GM12878 (cell line): ENCODE data around the gene ZNF816. TPM values are rescaled to one million over a fixed set of nuclear protein-coding genes. Genes with fewer than 3 reads are reported as not detected.

Experiments used
- ATAC-seq: fragments of 200-7000 bp; cut with Tn5 transposase; 3 replicates; pipeline ENCODE4 v1.9.1; 2020; ENCODE audit warnings: mild to moderate bottlenecking, moderate library complexity
- Bru-seq: library from RNA; stranded (reverse); fragments of 400-500 nt; gene quantifications from one replicate; lab custom pipeline; 2021; lab: Mats Ljungman, UMichigan
- BruChase-seq, 2 experiments: library from RNA; stranded (reverse); fragments of 400-500 nt; gene quantifications; one replicate each; lab custom pipeline; 2021; lab: Mats Ljungman, UMichigan
- BruUV-seq: library from RNA; stranded (reverse); fragments of 400-500 nt; replicated peaks from 2 replicates; lab custom pipeline; 2021; lab: Mats Ljungman, UMichigan
- CTCF ChIA-PET: fragments of 300-600 bp; sonication (Branson Sonifier 250); formaldehyde crosslinking; extraction: SDS; loops from one replicate; lab custom pipeline; 2021; ENCODE audit warnings: inconsistent platforms; lab: Yijun Ruan, JAX
- POLR2A ChIA-PET: fragments of 350-600 bp; formaldehyde crosslinking; extraction: SDS; loops from one replicate; lab custom pipeline; 2021; ENCODE audit warnings: inconsistent platforms; lab: Charles Lee
- RAD21 ChIA-PET: fragments of 300-600 bp; sonication (Branson Sonifier 250); formaldehyde crosslinking; loops from one replicate; lab custom pipeline; 2023; ENCODE audit warnings: antibody characterized with exemption; ENCODE audit not compliant: unreplicated experiment; lab: Charles Lee
- SMC1A ChIA-PET: fragments of 300-600 bp; sonication (Branson Sonifier 250); formaldehyde crosslinking; loops from one replicate; lab custom pipeline; 2023; ENCODE audit not compliant: unreplicated experiment, uncharacterized antibody; lab: Charles Lee
- DNase-seq: peaks from one replicate; pipeline ENCODE4 v3.0.0-alpha.2; 2011; ENCODE audit warnings: low read depth, low spot score
- FAIRE-seq: peaks from 3 replicates; lab custom pipeline; 2011; peaks lifted over from hg19 to GRCh38; lab: Jason Lieb, UNC
- H2AFZ ChIP-seq: 2 replicates; pipeline ENCODE4 v1.6.0; 2011; ENCODE audit warnings: low read depth, low read length, control low read depth; ENCODE audit not compliant: control insufficient read depth
- H3K27ac ChIP-seq: 2 replicates; pipeline ENCODE4 v1.5.1; 2011; ENCODE audit warnings: control low read depth; ENCODE audit not compliant: control insufficient read depth, insufficient read depth
- H3K27me3 ChIP-seq, 2 experiments: replicated peaks in 1 of 2; 2 replicates each; pipeline versions ENCODE4 v1.6.0 to v1.6.1; 2011; ENCODE audit warnings: low read length in 1 of 2; ENCODE audit not compliant: control insufficient read depth in 2 of 2, insufficient read depth in 2 of 2
- H3K36me3 ChIP-seq, 2 experiments: 2 replicates each; pipeline ENCODE4 v1.5.1; 2011; ENCODE audit warnings: low read length in 1 of 2; ENCODE audit not compliant: control insufficient read depth in 2 of 2, insufficient read depth in 2 of 2
- H3K4me1 ChIP-seq: 2 replicates; pipeline ENCODE4 v1.6.1; 2011; ENCODE audit warnings: mild to moderate bottlenecking, low read length, moderate library complexity, mixed read lengths; ENCODE audit not compliant: control insufficient read depth, insufficient read depth
- H3K4me2 ChIP-seq: 2 replicates; pipeline ENCODE4 v1.6.0; 2011; ENCODE audit warnings: control low read depth; ENCODE audit not compliant: control insufficient read depth, insufficient read depth
- H3K4me3 ChIP-seq: fragments of 200-600 bp; sonication (generic); 2 replicates; pipeline ENCODE4 v1.5.1; 2016
- H3K79me2 ChIP-seq: 2 replicates; pipeline ENCODE4 v1.6.0; 2011; ENCODE audit warnings: low read length; ENCODE audit not compliant: control insufficient read depth, insufficient read depth
- H3K9ac ChIP-seq: 2 replicates; pipeline ENCODE4 v1.8.0; 2011; ENCODE audit warnings: low read length, control low read depth, mixed read lengths; ENCODE audit not compliant: control insufficient read depth, insufficient read depth
- H3K9me3 ChIP-seq: replicated peaks from 3 replicates; pipeline ENCODE4 v1.5.1; 2011; ENCODE audit warnings: mild to moderate bottlenecking, low read length; ENCODE audit not compliant: control insufficient read depth, insufficient read depth
- H4K20me1 ChIP-seq: 2 replicates; pipeline ENCODE4 v1.6.0; 2011; ENCODE audit not compliant: control insufficient read depth, insufficient read depth
- CBX5 ChIP-seq: sonication (generic); IDR thresholded peaks from 2 replicates; pipeline ENCODE4 v1.6.1; 2016; ENCODE audit warnings: low read depth, moderate library complexity, mild to moderate bottlenecking, inconsistent platforms
- CHD4 ChIP-seq: fragments of 200-600 bp; sonication (generic); IDR thresholded peaks from 2 replicates; pipeline ENCODE4 v1.6.1; 2016; ENCODE audit warnings: mild to moderate bottlenecking
- CREB1 ChIP-seq: IDR thresholded peaks from 2 replicates; pipeline ENCODE4 v1.6.1; 2012; ENCODE audit warnings: low read depth, mild to moderate bottlenecking, inconsistent platforms
- ESRRA ChIP-seq: IDR thresholded peaks from 2 replicates; pipeline ENCODE4 v1.6.1; 2012; ENCODE audit warnings: mild to moderate bottlenecking, low read length, improper control_type of control experiment
- GABPA ChIP-seq: IDR thresholded peaks from 2 replicates; pipeline ENCODE4 v1.6.1; 2014; ENCODE audit warnings: antibody characterized with exemption, low read depth, mild to moderate bottlenecking, inconsistent platforms
- KAT2A ChIP-seq: conservative IDR thresholded peaks from 2 replicates; pipeline ENCODE4 v1.6.1; 2011; ENCODE audit warnings: low read depth, low read length; ENCODE audit not compliant: control insufficient read depth
- NBN ChIP-seq: fragments of 450-650 bp; IDR thresholded peaks from 2 replicates; pipeline ENCODE4 v1.6.1; 2016
- RELA ChIP-seq: fragments of 450-650 bp; IDR thresholded peaks from 2 replicates; pipeline ENCODE4 v1.8.0; 2014; ENCODE audit warnings: borderline replicate concordance; ENCODE audit not compliant: partially characterized antibody
- SP1 ChIP-seq: IDR thresholded peaks from one replicate; pipeline ENCODE4 v1.6.1; 2011; ENCODE audit warnings: low read depth, low read length
- SPI1 ChIP-seq: IDR thresholded peaks from 2 replicates; pipeline ENCODE4 v1.6.1; 2011; ENCODE audit warnings: low read depth, mild to moderate bottlenecking, low read length, moderate library complexity, borderline replicate concordance; ENCODE audit not compliant: insufficient read depth
- ZNF207 ChIP-seq: fragments of 450-650 bp; IDR thresholded peaks from 2 replicates; pipeline ENCODE4 v1.6.1; 2014; ENCODE audit warnings: antibody characterized with exemption, mild to moderate bottlenecking, borderline replicate concordance
- WGBS: methylation state at CpG from one replicate; pipeline ENCODE4 v1.1.6; 2016; ENCODE audit warnings: low lambda C conversion rate; ENCODE audit not compliant: insufficient replicate concordance, insufficient coverage; ENCODE audit errors: missing lambda C conversion rate; 5-methylcytosine and 5-hydroxymethylcytosine counted together
- in situ Hi-C: fragments of 300-500 bp; cut with MboI; formaldehyde crosslinking; loops from 9 replicates; pipeline ENCODE4 v1.14.3; 2018; ENCODE audit warnings: mixed read lengths
- intact Hi-C: fragments of 100-400 bp; cut with micrococcal nuclease; formaldehyde crosslinking; loops from one replicate; pipeline ENCODE4 v1.14.2; 2022; ENCODE audit not compliant: unreplicated experiment
- long read RNA-seq, 2 experiments: library from polyadenylated mRNA; unstranded; transcript quantifications; one replicate each; pipeline ENCODE4 v2.0.0, GENCODE V29; 2019 to 2020
- polyA minus RNA-seq, 3 experiments: library from RNA; depleted of rRNA, polyadenylated mRNA; stranded (reverse); fragments of >200 nt; gene quantifications; 2 replicates each; pipeline ENCODE4 v1.2.3, GENCODE V29; 2011
- polyA plus RNA-seq, 11 experiments: library from polyadenylated mRNA; depleted of rRNA in 4 of 11; unstranded in 6 of 11; stranded (reverse) in 5 of 11; fragments of >200 nt; fragmentation: Nextera tagmentation in 4 of 11; fragmentation: Illumina TruSeq in 1 of 11; extraction: Ambion mirVana in 4 of 11; extraction: Trizol in 1 of 11; gene quantifications; 1 replicate in 1 of 11; 2 replicates in 10 of 11; pipeline versions ENCODE4 v1.2.1 to v1.2.3, GENCODE V29; 2011 to 2016; ENCODE audit warnings: inconsistent platforms in 2 of 11, missing spikeins in 2 of 11, low read depth in 1 of 11
- total RNA-seq, 4 experiments: library from RNA; depleted of rRNA in 3 of 4; stranded (reverse); fragments of >200 nt in 3 of 4; fragmentation: Illumina TruSeq in 1 of 4; extraction: Trizol in 1 of 4; gene quantifications; 2 replicates each; pipeline versions ENCODE4 v1.2.1 to v1.2.3, GENCODE V29; 2013 to 2021
- TF ChIP-seq, protein P1 (sequence below): fragments of 450-650 bp; formaldehyde crosslinking; IDR thresholded peaks from 2 replicates; pipeline ENCODE4 v1.5.0; 2022; ENCODE audit warnings: mild to moderate bottlenecking, missing genetic modification characterization
- TF ChIP-seq, protein P2 (sequence below): fragments of 450-650 bp; IDR thresholded peaks from 2 replicates; pipeline ENCODE4 v1.6.1; 2017; ENCODE audit warnings: low read depth, mild to moderate bottlenecking, moderate library complexity

Gene ZNF816
- 46.3 and 46.9 TPM in 2 replicates for total RNA-seq (2013; cell fraction: nucleolus; rRNA removed)
- total RNA-seq (2014; rRNA removed) (6.9 and 9.9 TPM in 2 replicates), total RNA-seq (2014; rRNA removed; fragmentation: Illumina TruSeq; extraction: Trizol) (15.6 and 16.0 TPM in 2 replicates), total RNA-seq (2021) (7.0 and 8.3 TPM in 2 replicates), polyA plus RNA-seq (2011; rRNA removed) (11.8 and 18.5 TPM in 2 replicates), polyA plus RNA-seq (2014; fragmentation: Illumina TruSeq; extraction: Trizol) (8.0 and 14.9 TPM in 2 replicates), polyA plus RNA-seq (2014; fragmentation: Nextera tagmentation; extraction: Ambion mirVana) (1 to 10 TPM; 4.4 to 6.6 TPM), polyA plus RNA-seq (2014; rRNA removed) (4.0 and 6.3 TPM in 2 replicates), polyA plus RNA-seq (2016; fragmentation: Nextera tagmentation; extraction: Ambion mirVana) (10 to 100 TPM in 1 of 2 experiments, 1 to 10 TPM in 1; 6.7 to 10.0 TPM), polyA minus RNA-seq (2011; rRNA and poly(A)+ RNA removed) (12.1 and 19.6 TPM in 2 replicates), Bru-seq, nascent RNA (percentile 82 among the genes with signal in this experiment), BruChase-seq, experiment 1, labeled RNA remaining after a 6-hour chase (percentile 79 among the genes with signal in this experiment), BruChase-seq, experiment 2, labeled RNA remaining after a 2-hour chase (percentile 88 among the genes with signal in this experiment)
- polyA plus RNA-seq (2011; ENCODE audit: low read depth) = 3.7 TPM
- 4.9 and 6.8 TPM in 2 replicates for polyA plus RNA-seq (2011; cell fraction: cytosol; rRNA removed)
- 15.7 and 17.3 TPM in 2 replicates for polyA plus RNA-seq (2011; cell fraction: nucleus; rRNA removed)
- 6.0 and 7.9 TPM in 2 replicates for polyA plus RNA-seq (2012)
- polyA minus RNA-seq (2011; cell fraction: cytosol; rRNA and poly(A)+ RNA removed) = 8.7 TPM in 2 replicates
- polyA minus RNA-seq (2011; cell fraction: nucleus; rRNA and poly(A)+ RNA removed) = 6.9 and 10.0 TPM in 2 replicates
- long read RNA-seq, experiment 1, partial matches to known transcripts = 0 of 6 reads
- long read RNA-seq, experiment 1, other reads (novel, unspliced or antisense) = 1 of 6 reads
- long read RNA-seq, experiment 2, transcript ZNF816-206 (4 exons, 2,504 nt) = major isoform, 35 of 67 reads
- long read RNA-seq, experiment 2, transcript ZNF816-207 (4 exons, 553 nt) = minor isoform, 22 of 67 reads
- long read RNA-seq, experiment 2, partial matches to known transcripts = 4 of 67 reads
- long read RNA-seq, experiment 2, other reads (novel, unspliced or antisense) = 3 of 67 reads

DNA sequence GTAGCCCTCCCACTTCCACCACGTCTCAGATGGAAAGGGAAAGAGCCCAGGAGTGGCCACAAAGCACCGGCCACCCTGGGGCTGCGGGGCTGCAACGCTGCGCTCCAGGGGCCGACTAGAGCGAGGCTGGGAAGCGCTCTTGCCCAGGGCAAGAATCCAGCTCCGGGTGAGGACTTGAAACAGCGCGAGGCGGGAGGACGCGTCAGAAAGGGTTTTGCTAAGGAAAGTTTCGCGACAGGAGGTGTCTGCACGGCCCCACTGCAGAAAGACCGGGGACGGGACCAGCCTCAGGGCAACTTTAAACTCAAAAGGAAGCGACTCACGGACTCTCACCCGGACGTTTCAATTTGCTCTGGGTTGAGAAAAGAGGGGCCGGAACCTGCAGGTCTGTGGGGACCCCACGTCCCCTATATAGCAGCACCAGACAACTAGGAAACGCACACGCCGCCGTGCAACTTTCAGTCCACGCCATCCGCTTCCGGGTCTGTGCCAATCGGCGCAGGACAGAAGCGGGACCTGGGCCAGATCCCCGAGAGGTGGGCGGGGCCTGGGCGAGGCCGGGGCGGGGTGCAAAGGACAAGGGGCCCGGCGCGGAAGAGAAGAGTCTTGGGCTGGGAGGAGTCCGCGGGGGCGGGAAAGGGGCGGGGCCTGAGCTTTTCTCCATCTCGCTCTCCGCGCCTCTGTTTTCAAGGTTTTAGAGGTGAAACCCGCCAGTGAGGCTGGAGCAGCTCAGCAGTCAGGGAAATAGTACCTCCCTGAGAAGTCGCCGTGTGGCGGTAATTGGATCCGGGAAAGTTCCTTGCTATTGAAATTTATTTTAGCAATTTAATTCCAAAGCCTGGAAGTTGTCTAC, at the start of gene ZNF816:
Gene ZNF816 (minus strand): TSS at position 488 of the 853 bp plus-strand sequence. CDS start 6,792 bp downstream, outside the sequence.
- peak; percentile 100 for ATAC-seq
- Histone ChIP-seq H3K4me2 (peak within 1 kb of the TSS; percentile 90), H3K79me2 (peaks cover 11% of the 10 kb centered on the region), H2AFZ (peak within 1 kb of the TSS; percentile 85), H3K36me3 (peaks cover 3 to 9% of the 10 kb centered on the region in 2 experiments; a peak in 3 of 4 replicates), H4K20me1 (no peaks in the 10 kb centered on the region), H3K9ac (peak within 1 kb of the TSS; percentile 74), H3K4me3 (peak within 1 kb of the TSS; percentile 77), H3K27me3 (no peaks in the 10 kb centered on the region), H3K4me1 (peaks cover 4% of the 10 kb centered on the region; the same call in 1 of the 2 replicates), H3K27ac (peak within 1 kb of the TSS; percentile 60), H3K9me3 (peaks cover 22% of the 10 kb centered on the region)
- peak; percentile 70 for DNase-seq
- BruUV-seq = TSS peak; percentile 61
- WGBS = under 1% methylated on average over 38 of the region's 55 CpGs
- SMC1A ChIA-PET = interaction anchor here (1.0 to 1.2 kb wide), 4 partner anchors 10 to 196 kb away, joined by 3 read pairs; partner anchors contain the start of gene ZNF347
- POLR2A ChIA-PET = interaction anchor here (0.5 to 0.8 kb wide), 2 partner anchors 140 to 990 kb away, joined by 3 to 4 read pairs; no protein-coding TSS in a partner anchor
- RAD21 ChIA-PET = interaction anchor here (1.2 kb wide), 1 partner anchor 15 kb away, joined by 3 read pairs; no protein-coding TSS in a partner anchor
- no peak for FAIRE-seq
- intact Hi-C loops = loop anchor here (5.0 kb wide), 1 partner anchor 140 kb away; the partner anchor contains the start of gene ZNF160
- in situ Hi-C loops = no loop called here
- CTCF ChIA-PET = interaction anchor here (0.5 to 0.9 kb wide), 3 partner anchors 12 to 498 kb away, joined by 3 to 4 read pairs (median 3); no protein-coding TSS in a partner anchor
- peak; percentile 24; the same call in 1 of the 2 replicates for TF ChIP-seq NBN
- TF ChIP-seq ZNF207 = no peak
- no peak for TF ChIP-seq RELA
- no peak for TF ChIP-seq KAT2A
- TF ChIP-seq SPI1 = no peak
- TF ChIP-seq CHD4 = no peak
- TF ChIP-seq CBX5 = 0 out of 2 replicates have a peak, but pooled peaks have one; percentile 15
- TF ChIP-seq, protein P1, sequence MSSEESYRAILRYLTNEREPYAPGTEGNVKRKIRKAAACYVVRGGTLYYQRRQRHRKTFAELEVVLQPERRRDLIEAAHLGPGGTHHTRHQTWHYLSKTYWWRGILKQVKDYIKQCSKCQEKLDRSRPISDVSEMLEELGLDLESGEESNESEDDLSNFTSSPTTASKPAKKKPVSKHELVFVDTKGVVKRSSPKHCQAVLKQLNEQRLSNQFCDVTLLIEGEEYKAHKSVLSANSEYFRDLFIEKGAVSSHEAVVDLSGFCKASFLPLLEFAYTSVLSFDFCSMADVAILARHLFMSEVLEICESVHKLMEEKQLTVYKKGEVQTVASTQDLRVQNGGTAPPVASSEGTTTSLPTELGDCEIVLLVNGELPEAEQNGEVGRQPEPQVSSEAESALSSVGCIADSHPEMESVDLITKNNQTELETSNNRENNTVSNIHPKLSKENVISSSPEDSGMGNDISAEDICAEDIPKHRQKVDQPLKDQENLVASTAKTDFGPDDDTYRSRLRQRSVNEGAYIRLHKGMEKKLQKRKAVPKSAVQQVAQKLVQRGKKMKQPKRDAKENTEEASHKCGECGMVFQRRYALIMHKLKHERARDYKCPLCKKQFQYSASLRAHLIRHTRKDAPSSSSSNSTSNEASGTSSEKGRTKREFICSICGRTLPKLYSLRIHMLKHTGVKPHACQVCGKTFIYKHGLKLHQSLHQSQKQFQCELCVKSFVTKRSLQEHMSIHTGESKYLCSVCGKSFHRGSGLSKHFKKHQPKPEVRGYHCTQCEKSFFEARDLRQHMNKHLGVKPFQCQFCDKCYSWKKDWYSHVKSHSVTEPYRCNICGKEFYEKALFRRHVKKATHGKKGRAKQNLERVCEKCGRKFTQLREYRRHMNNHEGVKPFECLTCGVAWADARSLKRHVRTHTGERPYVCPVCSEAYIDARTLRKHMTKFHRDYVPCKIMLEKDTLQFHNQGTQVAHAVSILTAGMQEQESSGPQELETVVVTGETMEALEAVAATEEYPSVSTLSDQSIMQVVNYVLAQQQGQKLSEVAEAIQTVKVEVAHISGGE (CRISPR knock-in tag) = no peak
- peak; percentile 60 for TF ChIP-seq SP1
- peak; percentile 77 for TF ChIP-seq GABPA
- TF ChIP-seq, protein P2, sequence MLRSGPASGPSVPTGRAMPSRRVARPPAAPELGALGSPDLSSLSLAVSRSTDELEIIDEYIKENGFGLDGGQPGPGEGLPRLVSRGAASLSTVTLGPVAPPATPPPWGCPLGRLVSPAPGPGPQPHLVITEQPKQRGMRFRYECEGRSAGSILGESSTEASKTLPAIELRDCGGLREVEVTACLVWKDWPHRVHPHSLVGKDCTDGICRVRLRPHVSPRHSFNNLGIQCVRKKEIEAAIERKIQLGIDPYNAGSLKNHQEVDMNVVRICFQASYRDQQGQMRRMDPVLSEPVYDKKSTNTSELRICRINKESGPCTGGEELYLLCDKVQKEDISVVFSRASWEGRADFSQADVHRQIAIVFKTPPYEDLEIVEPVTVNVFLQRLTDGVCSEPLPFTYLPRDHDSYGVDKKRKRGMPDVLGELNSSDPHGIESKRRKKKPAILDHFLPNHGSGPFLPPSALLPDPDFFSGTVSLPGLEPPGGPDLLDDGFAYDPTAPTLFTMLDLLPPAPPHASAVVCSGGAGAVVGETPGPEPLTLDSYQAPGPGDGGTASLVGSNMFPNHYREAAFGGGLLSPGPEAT = peak; percentile 42; the same call in 1 of the 2 replicates
- TF ChIP-seq CREB1 = 0 out of 2 replicates have a peak, but pooled peaks have one; percentile 49
- no peak for TF ChIP-seq ESRRA
